ENCODE data around the gene KIAA1217.

Gene KIAA1217

DNA sequence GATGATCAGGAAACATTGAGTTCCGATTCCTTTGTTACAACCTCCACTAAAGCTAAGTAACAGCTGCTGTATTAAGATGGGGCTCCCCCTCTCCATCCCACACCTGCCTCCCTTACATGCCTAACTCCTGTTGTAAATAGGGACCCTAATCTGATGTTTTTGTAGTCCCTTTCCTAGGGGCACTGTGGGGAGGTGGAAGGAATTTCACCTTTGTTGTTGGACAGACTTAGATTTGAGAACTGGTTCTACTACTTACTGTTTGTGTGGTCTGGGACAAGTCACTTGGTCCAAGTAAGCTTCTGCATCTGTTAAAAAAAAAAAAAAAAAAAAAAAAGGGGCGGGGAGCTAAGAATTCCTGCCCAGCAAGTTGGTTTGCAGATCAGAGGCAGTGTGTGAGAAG, 42.6 kb downstream of the KIAA1217 start:
- Histone ChIP-seq H3K36me3 (ENCODE audit: control insufficient read depth, low read length) (no peaks in the 10 kb centered on the region), H3K27ac (ENCODE audit: low read depth, low read length) (no peak overlapping the region), H3K4me2 (ENCODE audit: low read length) (no peak overlapping the region), H3K79me2 (ENCODE audit: control insufficient read depth, low read length) (no peaks in the 10 kb centered on the region), H4K20me1 (ENCODE audit: control insufficient read depth, insufficient read depth, low read depth, low read length) (no peaks in the 10 kb centered on the region), H3K27me3 (ENCODE audit: control insufficient read depth, low read length) (no peaks in the 10 kb centered on the region), H3F3A (ENCODE audit: control insufficient read depth, insufficient read depth) (no peaks in the 10 kb centered on the region), H3K4me3 (ENCODE audit: low read length) (no peak overlapping the region), H3K9me3 (ENCODE audit: control insufficient read depth, insufficient read depth, low read length) (no peaks in the 10 kb centered on the region), H3K4me1 (ENCODE audit: control insufficient read depth, low read length) (no peaks in the 10 kb centered on the region), H3K9me2 (replicated peaks; ENCODE audit: control insufficient read depth, low read length) (no peaks in the 10 kb centered on the region)
- TF ChIP-seq, protein P1, sequence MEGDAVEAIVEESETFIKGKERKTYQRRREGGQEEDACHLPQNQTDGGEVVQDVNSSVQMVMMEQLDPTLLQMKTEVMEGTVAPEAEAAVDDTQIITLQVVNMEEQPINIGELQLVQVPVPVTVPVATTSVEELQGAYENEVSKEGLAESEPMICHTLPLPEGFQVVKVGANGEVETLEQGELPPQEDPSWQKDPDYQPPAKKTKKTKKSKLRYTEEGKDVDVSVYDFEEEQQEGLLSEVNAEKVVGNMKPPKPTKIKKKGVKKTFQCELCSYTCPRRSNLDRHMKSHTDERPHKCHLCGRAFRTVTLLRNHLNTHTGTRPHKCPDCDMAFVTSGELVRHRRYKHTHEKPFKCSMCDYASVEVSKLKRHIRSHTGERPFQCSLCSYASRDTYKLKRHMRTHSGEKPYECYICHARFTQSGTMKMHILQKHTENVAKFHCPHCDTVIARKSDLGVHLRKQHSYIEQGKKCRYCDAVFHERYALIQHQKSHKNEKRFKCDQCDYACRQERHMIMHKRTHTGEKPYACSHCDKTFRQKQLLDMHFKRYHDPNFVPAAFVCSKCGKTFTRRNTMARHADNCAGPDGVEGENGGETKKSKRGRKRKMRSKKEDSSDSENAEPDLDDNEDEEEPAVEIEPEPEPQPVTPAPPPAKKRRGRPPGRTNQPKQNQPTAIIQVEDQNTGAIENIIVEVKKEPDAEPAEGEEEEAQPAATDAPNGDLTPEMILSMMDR (IDR thresholded peaks at IDR 0.05; ENCODE audit: low read depth, low read length, poor library complexity, severe bottlenecking): no peak
- TF ChIP-seq EZH2phosphoT487 (IDR thresholded peaks at IDR 0.05; ENCODE audit: borderline replicate concordance, low read length): no peak

DNA sequence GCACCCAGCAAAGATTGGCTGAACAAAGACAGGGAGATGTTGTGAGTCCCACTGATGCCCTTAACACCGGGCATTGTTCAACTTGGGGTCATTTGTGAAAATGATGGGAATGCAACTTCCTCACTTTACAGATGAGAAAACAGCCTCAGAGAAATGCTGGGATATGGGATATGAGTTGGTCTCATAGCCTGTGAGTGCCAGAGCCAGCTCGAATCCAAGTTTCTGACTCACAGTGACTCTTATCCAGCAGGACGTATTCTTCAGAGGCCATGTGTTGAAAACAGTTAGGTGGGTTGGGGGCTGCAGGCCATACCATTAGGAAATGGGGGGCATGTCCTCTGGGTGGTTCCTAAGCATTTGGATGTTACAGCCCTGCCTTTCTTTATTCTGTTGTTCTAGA, 45.2 kb downstream of the KIAA1217 start:
- Histone ChIP-seq H3F3A (ENCODE audit: control insufficient read depth, insufficient read depth) (no peaks in the 10 kb centered on the region), H4K20me1 (ENCODE audit: control insufficient read depth, insufficient read depth, low read depth, low read length) (no peaks in the 10 kb centered on the region), H3K9me3 (ENCODE audit: control insufficient read depth, insufficient read depth, low read length) (no peaks in the 10 kb centered on the region), H3K4me3 (ENCODE audit: low read length) (no peak overlapping the region), H3K36me3 (ENCODE audit: control insufficient read depth, low read length) (no peaks in the 10 kb centered on the region), H3K27ac (ENCODE audit: low read depth, low read length) (no peak overlapping the region), H3K79me2 (ENCODE audit: control insufficient read depth, low read length) (no peaks in the 10 kb centered on the region), H3K4me1 (ENCODE audit: control insufficient read depth, low read length) (no peaks in the 10 kb centered on the region), H3K4me2 (ENCODE audit: low read length) (no peak overlapping the region), H3K9me2 (replicated peaks; ENCODE audit: control insufficient read depth, low read length) (no peaks in the 10 kb centered on the region), H3K27me3 (ENCODE audit: control insufficient read depth, low read length) (no peaks in the 10 kb centered on the region)
- TF ChIP-seq, protein P1 (IDR thresholded peaks at IDR 0.05; ENCODE audit: low read depth, low read length, poor library complexity, severe bottlenecking): no peak
- no peak for TF ChIP-seq EZH2phosphoT487 (IDR thresholded peaks at IDR 0.05; ENCODE audit: borderline replicate concordance, low read length)

DNA sequence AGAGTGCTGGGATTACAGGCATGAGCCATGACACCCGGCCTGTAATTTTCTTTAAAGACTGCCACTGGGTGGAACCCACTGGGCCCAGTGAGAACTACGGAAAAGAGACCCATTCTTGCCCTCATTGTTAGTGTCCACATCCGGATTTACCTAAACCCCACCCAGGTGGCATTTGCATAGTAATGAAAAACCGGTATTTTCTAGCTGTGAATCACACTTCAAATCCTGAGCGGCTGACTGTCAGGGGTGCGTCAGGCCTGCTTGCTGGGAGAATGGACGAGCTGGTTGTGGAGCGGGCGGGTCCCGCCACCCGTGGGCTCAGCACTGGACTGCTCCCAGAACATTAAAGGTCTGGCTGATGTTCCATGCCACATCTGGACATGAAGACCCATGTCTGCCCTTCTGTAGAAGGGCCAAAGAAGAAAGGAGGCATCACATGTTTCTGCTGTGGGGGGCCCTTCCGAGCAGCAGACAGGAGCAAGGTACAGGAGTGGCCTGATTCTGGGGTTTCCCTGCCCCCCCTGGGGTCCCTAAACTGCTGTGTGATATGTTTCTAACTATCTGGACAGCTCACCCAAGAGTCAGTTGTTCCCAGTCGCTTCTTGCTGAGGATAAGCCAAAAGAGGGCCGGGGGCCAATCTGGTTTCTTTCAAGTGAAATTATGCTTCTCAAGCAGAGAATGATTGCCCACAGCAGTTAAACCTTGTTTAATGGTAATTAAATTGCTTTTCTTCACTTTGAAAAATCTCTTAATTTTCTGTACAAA, 46.4 kb downstream of the KIAA1217 start:
- H3K79me2 ChIP-seq (ENCODE audit: control insufficient read depth, low read length): no peaks in the 10 kb centered on the region
- no peaks in the 10 kb centered on the region for H3K9me3 ChIP-seq (ENCODE audit: control insufficient read depth, insufficient read depth, low read length)
- H4K20me1 ChIP-seq (ENCODE audit: control insufficient read depth, insufficient read depth, low read depth, low read length): no peaks in the 10 kb centered on the region
- H3K36me3 ChIP-seq (ENCODE audit: control insufficient read depth, low read length): no peaks in the 10 kb centered on the region
- no peaks in the 10 kb centered on the region for H3K4me1 ChIP-seq (ENCODE audit: control insufficient read depth, low read length)
- no peak overlapping the region for H3K27ac ChIP-seq (ENCODE audit: low read depth, low read length)
- H3K9me2 ChIP-seq (replicated peaks; ENCODE audit: control insufficient read depth, low read length): no peaks in the 10 kb centered on the region
- H3F3A ChIP-seq (ENCODE audit: control insufficient read depth, insufficient read depth): no peaks in the 10 kb centered on the region
- TF ChIP-seq, protein P1 (IDR thresholded peaks at IDR 0.05; ENCODE audit: low read depth, low read length, poor library complexity, severe bottlenecking): no peak
- no peak for TF ChIP-seq EZH2phosphoT487 (IDR thresholded peaks at IDR 0.05; ENCODE audit: borderline replicate concordance, low read length)
- no peak overlapping the region for H3K4me3 ChIP-seq (ENCODE audit: low read length)
- no peak overlapping the region for H3K4me2 ChIP-seq (ENCODE audit: low read length)
- H3K27me3 ChIP-seq (ENCODE audit: control insufficient read depth, low read length): no peaks in the 10 kb centered on the region
